HCT116 (cell line): ENCODE data around the gene TP63. TPM values are rescaled to one million over a fixed set of nuclear protein-coding genes. Genes with fewer than 3 reads are reported as not detected.

Experiments used
- ATAC-seq: fragments of 200-7000 bp; cut with Tn5 transposase; 2 replicates; pipeline ENCODE4 v1.9.1; 2020; ENCODE audit warnings: mild to moderate bottlenecking, moderate library complexity
- BruUV-seq: library from RNA; stranded (reverse); fragments of 400-500 nt; replicated peaks from 2 replicates; lab custom pipeline; 2021; lab: Mats Ljungman, UMichigan
- CTCF ChIA-PET: fragments of 300-600 bp; sonication (Branson Sonifier 250); formaldehyde crosslinking; loops from one replicate; lab custom pipeline; 2021; ENCODE audit warnings: antibody characterized with exemption; lab: Charles Lee
- POLR2A ChIA-PET: fragments of 300-600, 350-600 bp; sonication (Branson Sonifier 250); formaldehyde crosslinking; loops from one replicate; lab custom pipeline; 2021; ENCODE audit warnings: antibody characterized with exemption; lab: Charles Lee
- RAD21 ChIA-PET, 2 experiments: fragments of 300-600 bp; sonication (Branson Sonifier 250); formaldehyde crosslinking; loops; one replicate each; lab custom pipeline; 2023; ENCODE audit warnings: low total read pairs in 2 of 2; ENCODE audit not compliant: uncharacterized antibody in 2 of 2, unreplicated experiment in 2 of 2, low non-redundant PET in 1 of 2; lab: Charles Lee
- DNase-seq: peaks from one replicate; pipeline ENCODE4 v3.0.0-alpha.2; 2010; ENCODE audit warnings: low read depth, low spot score
- H2AFZ ChIP-seq: fragments of 200-600 bp; shearing (Covaris generic), sonication (generic); 2 replicates; pipeline ENCODE4 v1.6.1; 2017; ENCODE audit warnings: low read depth, mixed run types, mixed read lengths, antibody characterized with exemption, low read length; ENCODE audit not compliant: poor library complexity, severe bottlenecking
- H3K27ac ChIP-seq: 2 replicates; pipeline ENCODE4 v1.5.1; 2012; ENCODE audit warnings: low read depth, low read length
- H3K27me3 ChIP-seq: fragments of 200-600 bp; sonication (generic); 2 replicates; pipeline ENCODE4 v1.6.1; 2016; ENCODE audit warnings: mixed run types, low read length, mixed read lengths; ENCODE audit not compliant: insufficient read depth
- H3K36me3 ChIP-seq, 2 experiments: fragments of 200-500 bp in 1 of 2; fragments of 200-600 bp in 1 of 2; sonication (Bioruptor generic) in 1 of 2; sonication (generic) in 1 of 2; 2 replicates each; pipeline versions ENCODE4 v1.5.1 to v1.6.1; 2014 to 2016; ENCODE audit warnings: low read length in 2 of 2, inconsistent platforms in 1 of 2, mixed read lengths in 1 of 2, mixed run types in 1 of 2; ENCODE audit not compliant: insufficient read depth in 2 of 2, control insufficient read depth in 1 of 2
- H3K4me1 ChIP-seq, 2 experiments: fragments of 200-600 bp in 1 of 2; sonication (generic) in 1 of 2; 2 replicates each; pipeline versions ENCODE4 v1.5.1 to v1.6.1; 2012 to 2017; ENCODE audit warnings: low read length in 2 of 2, inconsistent platforms in 1 of 2, mild to moderate bottlenecking in 1 of 2, mixed read lengths in 1 of 2, mixed run types in 1 of 2, moderate library complexity in 1 of 2; ENCODE audit not compliant: insufficient read depth in 2 of 2, control insufficient read depth in 1 of 2
- H3K4me2 ChIP-seq: fragments of 200-600 bp; sonication (generic); 2 replicates; pipeline ENCODE4 v1.6.1; 2017; ENCODE audit warnings: mixed run types, low read length, mixed read lengths
- H3K4me3 ChIP-seq, 2 experiments: fragments of 200-600 bp in 1 of 2; sonication (generic) in 1 of 2; replicated peaks in 1 of 2; 2 replicates each; pipeline ENCODE4 v1.5.1; 2011 to 2016; ENCODE audit warnings: low read length in 2 of 2, control low read depth in 1 of 2, low read depth in 1 of 2, mild to moderate bottlenecking in 1 of 2, mixed read lengths in 1 of 2, mixed run types in 1 of 2
- H3K79me2 ChIP-seq: fragments of 200-600 bp; sonication (generic); 2 replicates; pipeline ENCODE4 v1.6.1; 2017; ENCODE audit warnings: mild to moderate bottlenecking, mixed run types, low read length, moderate library complexity, mixed read lengths; ENCODE audit not compliant: insufficient read depth
- H3K9ac ChIP-seq: fragments of 200-600 bp; sonication (generic); 2 replicates; pipeline ENCODE4 v1.6.1; 2016; ENCODE audit warnings: low read length, mixed read lengths
- H3K9me2 ChIP-seq: fragments of 200-600 bp; sonication (generic), shearing (Covaris generic); 2 replicates; pipeline ENCODE4 v1.6.1; 2017; ENCODE audit warnings: mixed run types, mild to moderate bottlenecking, moderate library complexity; ENCODE audit not compliant: insufficient read depth
- H3K9me3 ChIP-seq, 2 experiments: fragments of 200-500 bp in 1 of 2; fragments of 200-600 bp in 1 of 2; sonication (Bioruptor generic) in 1 of 2; sonication (generic) in 1 of 2; 2 replicates each; pipeline ENCODE4 v1.6.1; 2014 to 2017; ENCODE audit warnings: low read length in 2 of 2, mixed read lengths in 2 of 2, inconsistent platforms in 1 of 2, low read depth in 1 of 2, mild to moderate bottlenecking in 1 of 2, mixed run types in 1 of 2, moderate library complexity in 1 of 2; ENCODE audit not compliant: control insufficient read depth in 1 of 2, insufficient read depth in 1 of 2
- H4K20me1 ChIP-seq: fragments of 200-600 bp; sonication (generic), shearing (Covaris generic); 2 replicates; pipeline ENCODE4 v1.6.1; 2017; ENCODE audit warnings: mixed run types, mild to moderate bottlenecking, moderate library complexity; ENCODE audit not compliant: insufficient read depth
- CBX3 ChIP-seq: IDR thresholded peaks from 2 replicates; pipeline ENCODE4 v1.6.1; 2012; ENCODE audit warnings: low read depth
- EGR1 ChIP-seq: IDR thresholded peaks from 2 replicates; pipeline ENCODE4 v1.6.1; 2012; ENCODE audit warnings: low read depth
- ELF1 ChIP-seq: IDR thresholded peaks from 2 replicates; pipeline ENCODE4 v1.6.1; 2012; ENCODE audit warnings: low read depth, borderline replicate concordance
- FOSL1 ChIP-seq: IDR thresholded peaks from 2 replicates; pipeline ENCODE4 v1.6.1; 2012; ENCODE audit warnings: low read depth
- SP1 ChIP-seq: IDR thresholded peaks from 2 replicates; pipeline ENCODE4 v1.6.1; 2012; ENCODE audit warnings: low read depth
- ZNF274 ChIP-seq: fragments of 200-500 bp; sonication (Bioruptor generic); IDR thresholded peaks from 2 replicates; pipeline ENCODE4 v1.6.1; 2014; ENCODE audit warnings: mild to moderate bottlenecking, low read depth, low read length, inconsistent platforms
- intact Hi-C: fragments of 100-400 bp; cut with micrococcal nuclease; formaldehyde crosslinking; loops from 2 replicates; pipeline ENCODE4 v1.10.0; 2022
- total RNA-seq: library from RNA; stranded (reverse); gene quantifications from one replicate; pipeline ENCODE4 v1.2.1, GENCODE V29; 2021; ENCODE audit not compliant: unreplicated experiment
- TF ChIP-seq, protein P1 (sequence below): IDR thresholded peaks from 2 replicates; pipeline ENCODE4 v1.6.1; 2012; ENCODE audit warnings: low read depth
- TF ChIP-seq, protein P2 (sequence below): IDR thresholded peaks from 2 replicates; pipeline ENCODE4 v1.6.1; 2012
- TF ChIP-seq, protein P3 (sequence below): IDR thresholded peaks from 2 replicates; pipeline ENCODE4 v1.6.1; 2011; ENCODE audit warnings: mild to moderate bottlenecking, low read length, moderate library complexity; ENCODE audit not compliant: insufficient replicate concordance; ENCODE audit errors: extremely low read depth

The TP63 gene
- total RNA-seq, 1 experiment from 2014 or later = not detected

DNA sequence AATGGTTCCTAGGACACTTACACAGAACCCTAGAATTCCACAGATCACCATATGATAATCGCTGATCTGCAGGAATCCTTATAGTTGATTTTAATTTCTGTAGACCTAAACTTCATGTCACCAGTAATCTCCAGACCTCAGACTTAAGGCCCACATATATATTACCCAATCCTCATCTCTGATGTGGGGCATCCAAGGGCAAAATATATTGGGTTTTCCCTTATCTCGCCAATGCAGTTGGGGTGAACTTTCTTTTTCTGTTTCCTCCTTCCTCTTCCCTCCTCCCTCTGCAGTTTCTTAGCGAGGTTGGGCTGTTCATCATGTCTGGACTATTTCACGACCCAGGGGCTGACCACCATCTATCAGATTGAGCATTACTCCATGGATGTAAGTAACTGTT, 259.3 kb downstream of the TP63 start:
- Histone ChIP-seq H3K27me3 (no peaks in the 10 kb centered on the region), H4K20me1 (no peaks in the 10 kb centered on the region), H2AFZ (no peak overlapping the region), H3K4me1 (no peaks in the 10 kb centered on the region), H3K9me3 (no peaks in the 10 kb centered on the region), H3K4me3 (no peak overlapping the region), H3K79me2 (no peaks in the 10 kb centered on the region), H3K27ac (no peak overlapping the region), H3K9ac (no peak overlapping the region), H3K9me2 (no peaks in the 10 kb centered on the region), H3K36me3 (no peaks in the 10 kb centered on the region), H3K4me2 (no peak overlapping the region)
- ChIA-PET POLR2A (no interaction called here), CTCF (no interaction called here), RAD21 (no interaction called here)
- DNase-seq (no peak), ATAC-seq (no peak)
- TF ChIP-seq FOSL1 (no peak), SP1 (no peak), CBX3 (no peak), EGR1 (no peak), ZNF274 (no peak), ELF1 (no peak)
- TF ChIP-seq, protein P1, sequence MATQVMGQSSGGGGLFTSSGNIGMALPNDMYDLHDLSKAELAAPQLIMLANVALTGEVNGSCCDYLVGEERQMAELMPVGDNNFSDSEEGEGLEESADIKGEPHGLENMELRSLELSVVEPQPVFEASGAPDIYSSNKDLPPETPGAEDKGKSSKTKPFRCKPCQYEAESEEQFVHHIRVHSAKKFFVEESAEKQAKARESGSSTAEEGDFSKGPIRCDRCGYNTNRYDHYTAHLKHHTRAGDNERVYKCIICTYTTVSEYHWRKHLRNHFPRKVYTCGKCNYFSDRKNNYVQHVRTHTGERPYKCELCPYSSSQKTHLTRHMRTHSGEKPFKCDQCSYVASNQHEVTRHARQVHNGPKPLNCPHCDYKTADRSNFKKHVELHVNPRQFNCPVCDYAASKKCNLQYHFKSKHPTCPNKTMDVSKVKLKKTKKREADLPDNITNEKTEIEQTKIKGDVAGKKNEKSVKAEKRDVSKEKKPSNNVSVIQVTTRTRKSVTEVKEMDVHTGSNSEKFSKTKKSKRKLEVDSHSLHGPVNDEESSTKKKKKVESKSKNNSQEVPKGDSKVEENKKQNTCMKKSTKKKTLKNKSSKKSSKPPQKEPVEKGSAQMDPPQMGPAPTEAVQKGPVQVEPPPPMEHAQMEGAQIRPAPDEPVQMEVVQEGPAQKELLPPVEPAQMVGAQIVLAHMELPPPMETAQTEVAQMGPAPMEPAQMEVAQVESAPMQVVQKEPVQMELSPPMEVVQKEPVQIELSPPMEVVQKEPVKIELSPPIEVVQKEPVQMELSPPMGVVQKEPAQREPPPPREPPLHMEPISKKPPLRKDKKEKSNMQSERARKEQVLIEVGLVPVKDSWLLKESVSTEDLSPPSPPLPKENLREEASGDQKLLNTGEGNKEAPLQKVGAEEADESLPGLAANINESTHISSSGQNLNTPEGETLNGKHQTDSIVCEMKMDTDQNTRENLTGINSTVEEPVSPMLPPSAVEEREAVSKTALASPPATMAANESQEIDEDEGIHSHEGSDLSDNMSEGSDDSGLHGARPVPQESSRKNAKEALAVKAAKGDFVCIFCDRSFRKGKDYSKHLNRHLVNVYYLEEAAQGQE = no peak
- TF ChIP-seq, protein P2, sequence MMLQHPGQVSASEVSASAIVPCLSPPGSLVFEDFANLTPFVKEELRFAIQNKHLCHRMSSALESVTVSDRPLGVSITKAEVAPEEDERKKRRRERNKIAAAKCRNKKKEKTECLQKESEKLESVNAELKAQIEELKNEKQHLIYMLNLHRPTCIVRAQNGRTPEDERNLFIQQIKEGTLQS = no peak
- TF ChIP-seq, protein P3, sequence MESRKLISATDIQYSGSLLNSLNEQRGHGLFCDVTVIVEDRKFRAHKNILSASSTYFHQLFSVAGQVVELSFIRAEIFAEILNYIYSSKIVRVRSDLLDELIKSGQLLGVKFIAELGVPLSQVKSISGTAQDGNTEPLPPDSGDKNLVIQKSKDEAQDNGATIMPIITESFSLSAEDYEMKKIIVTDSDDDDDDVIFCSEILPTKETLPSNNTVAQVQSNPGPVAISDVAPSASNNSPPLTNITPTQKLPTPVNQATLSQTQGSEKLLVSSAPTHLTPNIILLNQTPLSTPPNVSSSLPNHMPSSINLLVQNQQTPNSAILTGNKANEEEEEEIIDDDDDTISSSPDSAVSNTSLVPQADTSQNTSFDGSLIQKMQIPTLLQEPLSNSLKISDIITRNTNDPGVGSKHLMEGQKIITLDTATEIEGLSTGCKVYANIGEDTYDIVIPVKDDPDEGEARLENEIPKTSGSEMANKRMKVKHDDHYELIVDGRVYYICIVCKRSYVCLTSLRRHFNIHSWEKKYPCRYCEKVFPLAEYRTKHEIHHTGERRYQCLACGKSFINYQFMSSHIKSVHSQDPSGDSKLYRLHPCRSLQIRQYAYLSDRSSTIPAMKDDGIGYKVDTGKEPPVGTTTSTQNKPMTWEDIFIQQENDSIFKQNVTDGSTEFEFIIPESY = no peak
- BruUV-seq = no TSS peak
- intact Hi-C loops = no loop called here
